MCF 10A (cell line): ENCODE data around the gene HLCS. TPM values are rescaled to one million over a fixed set of nuclear protein-coding genes. Genes with fewer than 3 reads are reported as not detected.

Source experiments
- BruUV-seq: library from RNA; stranded (reverse); fragments of 400-500 nt; replicated peaks from 2 replicates; lab custom pipeline; 2021; lab: Mats Ljungman, UMichigan
- CTCF ChIA-PET: fragments of 300-600 bp; sonication (Branson Sonifier 250); formaldehyde crosslinking; extraction: SDS; loops from one replicate; lab custom pipeline; 2021; ENCODE audit warnings: antibody characterized with exemption, inconsistent platforms; lab: Yijun Ruan, JAX
- POLR2A ChIA-PET: fragments of 300-600, 350-650 bp; sonication (Branson Sonifier 250); formaldehyde crosslinking; extraction: SDS; loops from one replicate; lab custom pipeline; 2020; ENCODE audit warnings: antibody characterized with exemption, inconsistent platforms; lab: Yijun Ruan, JAX
- DNase-seq: peaks from one replicate; pipeline ENCODE4 v3.0.0-alpha.2; 2018; ENCODE audit not compliant: unreplicated experiment
- H3K27ac Mint-ChIP-seq: one replicate; pipeline ENCODE4 v1.8.0; 2022; ENCODE audit warnings: mild to moderate bottlenecking, low read depth, mixed read lengths; ENCODE audit not compliant: unreplicated experiment
- H3K27me3 Mint-ChIP-seq: one replicate; pipeline ENCODE4 v1.8.0; 2022; ENCODE audit warnings: mixed read lengths; ENCODE audit not compliant: insufficient read depth, unreplicated experiment
- H3K36me3 Mint-ChIP-seq: one replicate; pipeline ENCODE4 v1.8.0; 2022; ENCODE audit warnings: mild to moderate bottlenecking, moderate library complexity, mixed read lengths; ENCODE audit not compliant: insufficient read depth, unreplicated experiment
- H3K4me1 Mint-ChIP-seq: one replicate; pipeline ENCODE4 v1.8.0; 2022; ENCODE audit warnings: mixed read lengths; ENCODE audit not compliant: insufficient read depth, unreplicated experiment
- H3K4me3 Mint-ChIP-seq: one replicate; pipeline ENCODE4 v1.8.0; 2022; ENCODE audit warnings: mild to moderate bottlenecking, moderate library complexity, mixed read lengths; ENCODE audit not compliant: unreplicated experiment
- H3K9me3 Mint-ChIP-seq: one replicate; pipeline ENCODE4 v1.8.0; 2022; ENCODE audit warnings: mixed read lengths; ENCODE audit not compliant: unreplicated experiment
- intact Hi-C: fragments of 100-400 bp; cut with micrococcal nuclease; formaldehyde crosslinking; loops from 2 replicates; pipeline ENCODE4 v1.14.1; 2022
- total RNA-seq: library from RNA; stranded (reverse); gene quantifications from 2 replicates; pipeline ENCODE4 v1.2.3, GENCODE V29; 2022
- TF ChIP-seq, protein P1 (sequence below): fragments of 200-600 bp; IDR thresholded peaks from one replicate; pipeline ENCODE4 v1.8.0; 2022; ENCODE audit warnings: antibody characterized with exemption, mild to moderate bottlenecking; ENCODE audit not compliant: unreplicated experiment

Gene HLCS
- total RNA-seq, 1 experiment from 2014 or later: 46.1 TPM

DNA sequence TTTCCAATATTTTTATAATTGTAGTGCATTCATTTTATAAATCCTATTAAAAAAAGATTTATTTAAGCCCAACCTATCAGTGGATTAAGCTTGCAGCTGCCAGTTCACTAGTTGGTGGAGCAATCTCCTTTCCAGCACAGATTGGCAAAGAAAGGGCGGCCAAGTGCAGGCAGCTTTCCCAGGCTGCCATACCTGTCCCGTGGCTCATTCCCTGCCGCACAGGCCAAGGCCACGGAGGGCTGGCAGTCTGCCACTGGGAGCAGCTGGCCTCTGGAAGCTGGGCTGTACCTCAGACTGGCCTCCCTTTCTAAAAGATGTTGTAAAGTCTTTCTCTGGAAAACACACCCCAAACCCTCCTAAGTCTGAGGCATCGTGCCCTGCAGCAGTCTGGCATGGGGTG lies 193.4 kb downstream of the HLCS start:
- ChIA-PET CTCF (interaction anchor here (1.0 to 1.7 kb wide), 3 partner anchors 39 to 144 kb away, joined by 3 to 6 read pairs (median 4); no protein-coding TSS in a partner anchor), POLR2A (interaction anchor here (0.7 to 2.7 kb wide), 7 partner anchors 11 to 73 kb away, joined by 3 to 8 read pairs (median 4); no protein-coding TSS in a partner anchor)
- no TSS peak for BruUV-seq
- intact Hi-C loops: no loop called here
- Mint-ChIP-seq H3K4me1 (no peaks in the 10 kb centered on the region), H3K9me3 (no peaks in the 10 kb centered on the region), H3K27ac (peak overlapping the region; percentile 16), H3K36me3 (no peaks in the 10 kb centered on the region), H3K27me3 (no peaks in the 10 kb centered on the region), H3K4me3 (no peak overlapping the region)
- TF ChIP-seq, protein P1, sequence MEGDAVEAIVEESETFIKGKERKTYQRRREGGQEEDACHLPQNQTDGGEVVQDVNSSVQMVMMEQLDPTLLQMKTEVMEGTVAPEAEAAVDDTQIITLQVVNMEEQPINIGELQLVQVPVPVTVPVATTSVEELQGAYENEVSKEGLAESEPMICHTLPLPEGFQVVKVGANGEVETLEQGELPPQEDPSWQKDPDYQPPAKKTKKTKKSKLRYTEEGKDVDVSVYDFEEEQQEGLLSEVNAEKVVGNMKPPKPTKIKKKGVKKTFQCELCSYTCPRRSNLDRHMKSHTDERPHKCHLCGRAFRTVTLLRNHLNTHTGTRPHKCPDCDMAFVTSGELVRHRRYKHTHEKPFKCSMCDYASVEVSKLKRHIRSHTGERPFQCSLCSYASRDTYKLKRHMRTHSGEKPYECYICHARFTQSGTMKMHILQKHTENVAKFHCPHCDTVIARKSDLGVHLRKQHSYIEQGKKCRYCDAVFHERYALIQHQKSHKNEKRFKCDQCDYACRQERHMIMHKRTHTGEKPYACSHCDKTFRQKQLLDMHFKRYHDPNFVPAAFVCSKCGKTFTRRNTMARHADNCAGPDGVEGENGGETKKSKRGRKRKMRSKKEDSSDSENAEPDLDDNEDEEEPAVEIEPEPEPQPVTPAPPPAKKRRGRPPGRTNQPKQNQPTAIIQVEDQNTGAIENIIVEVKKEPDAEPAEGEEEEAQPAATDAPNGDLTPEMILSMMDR: no peak
- peak; percentile 89 for DNase-seq

DNA sequence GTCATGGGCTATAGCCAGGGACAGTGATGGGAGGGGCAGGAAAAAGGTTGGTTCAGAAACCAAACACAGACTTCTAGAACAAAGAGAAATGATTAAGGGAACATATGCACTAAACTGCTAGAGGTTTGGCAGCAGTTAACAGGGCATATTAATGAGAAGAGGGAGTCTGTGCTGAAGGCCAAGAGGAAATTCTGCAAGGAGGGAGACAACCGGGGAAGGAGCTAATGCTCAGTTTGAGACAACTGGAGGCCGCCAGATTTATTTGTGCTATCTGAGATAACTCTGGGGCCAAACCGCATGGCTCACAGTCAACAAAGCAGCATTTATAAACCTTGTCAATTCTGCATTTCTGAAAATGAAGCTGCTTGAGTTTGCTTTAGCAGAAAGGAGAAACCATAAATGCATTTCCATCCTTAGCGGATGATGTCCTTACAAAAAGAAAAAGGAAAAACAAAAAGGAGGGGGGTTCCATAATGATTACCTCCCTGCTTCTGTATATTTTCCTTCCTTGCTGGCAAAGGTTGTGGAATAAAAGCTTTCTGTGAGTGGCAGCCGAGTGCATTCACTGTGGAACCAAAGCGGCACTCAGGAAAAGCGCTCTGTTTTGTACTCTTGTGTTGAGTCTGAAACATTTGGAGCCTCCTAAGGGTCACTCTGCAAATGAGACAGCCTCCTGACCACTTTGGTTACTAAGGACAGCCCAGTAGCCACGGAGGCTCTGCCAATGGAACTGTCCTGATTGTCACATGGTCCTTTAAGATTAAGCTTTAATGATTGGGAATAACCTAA lies 197.2 kb downstream of the HLCS start:
- CTCF ChIA-PET: interaction anchor here (1.1 kb wide), 1 partner anchor 53 kb away, joined by 3 read pairs; no protein-coding TSS in a partner anchor
- Mint-ChIP-seq H3K4me3 (no peak overlapping the region), H3K4me1 (no peaks in the 10 kb centered on the region)

DNA sequence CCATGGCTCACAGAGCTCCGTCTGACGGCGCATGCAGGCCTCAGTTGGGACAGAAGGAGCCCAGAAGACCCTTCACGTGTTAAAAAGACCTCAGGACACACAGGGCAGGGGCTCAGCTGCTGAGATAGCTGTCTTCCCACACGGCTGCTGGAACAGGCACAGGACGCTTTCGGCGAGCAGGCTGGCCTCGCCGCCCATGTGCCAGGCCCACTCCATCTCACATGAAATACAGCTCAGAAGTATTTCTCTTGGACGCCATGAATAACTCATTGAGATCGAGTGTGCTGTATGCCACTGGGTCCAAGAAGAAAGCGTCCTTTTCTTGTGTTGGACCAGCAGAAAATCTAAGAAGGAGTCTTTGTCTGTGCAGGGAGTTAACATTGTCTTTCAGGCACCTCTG lies 198.0 kb downstream of the HLCS start:
- TF ChIP-seq, protein P1: no peak
- H3K36me3 Mint-ChIP-seq: peaks cover 6% of the 10 kb centered on the region
- CTCF ChIA-PET: interaction anchor here (1.1 kb wide), 1 partner anchor 52 kb away, joined by 3 read pairs; no protein-coding TSS in a partner anchor
- H3K4me3 Mint-ChIP-seq: no peak overlapping the region
- H3K27ac Mint-ChIP-seq: no peak overlapping the region
- no TSS peak for BruUV-seq
- POLR2A ChIA-PET: no interaction called here
- no peak for DNase-seq
- H3K4me1 Mint-ChIP-seq: no peaks in the 10 kb centered on the region
- intact Hi-C loops: no loop called here
- H3K27me3 Mint-ChIP-seq: no peaks in the 10 kb centered on the region
- H3K9me3 Mint-ChIP-seq: no peaks in the 10 kb centered on the region

More for the DNA sequence above, 197.2 kb downstream of the HLCS start:
- POLR2A ChIA-PET: no interaction called here
- DNase-seq: no peak
- Mint-ChIP-seq H3K27ac (no peak overlapping the region), H3K36me3 (peaks cover 6% of the 10 kb centered on the region), H3K27me3 (no peaks in the 10 kb centered on the region), H3K9me3 (no peaks in the 10 kb centered on the region)
- TF ChIP-seq, protein P1: no peak
- intact Hi-C loops: no loop called here
- no TSS peak for BruUV-seq

DNA sequence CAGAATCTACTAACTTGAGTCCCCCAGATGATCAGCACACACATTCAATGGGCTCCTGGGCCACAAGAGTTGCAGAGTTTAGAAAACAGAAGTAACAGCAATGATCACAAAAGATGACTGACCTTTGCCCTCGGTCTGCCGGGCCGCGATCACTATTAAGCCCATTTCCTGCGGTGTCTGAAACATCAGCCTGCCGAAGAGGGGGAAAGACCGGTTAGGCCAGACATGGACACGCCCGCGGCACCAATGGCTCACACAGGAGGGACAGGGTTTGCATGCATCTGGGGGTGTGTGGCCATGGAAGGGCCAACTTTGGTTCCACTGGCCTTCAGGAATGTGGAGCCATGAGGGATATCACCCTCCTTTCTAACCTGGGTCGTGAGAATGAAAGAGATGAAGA lies 199.4 kb downstream of the HLCS start:
- Mint-ChIP-seq H3K27ac (peak overlapping the region; percentile 42), H3K9me3 (no peaks in the 10 kb centered on the region), H3K4me3 (no peak overlapping the region), H3K36me3 (peaks cover 15% of the 10 kb centered on the region), H3K4me1 (no peaks in the 10 kb centered on the region), H3K27me3 (no peaks in the 10 kb centered on the region)
- ChIA-PET POLR2A (no interaction called here), CTCF (no interaction called here)
- TF ChIP-seq, protein P1: no peak
- intact Hi-C loops: no loop called here
- DNase-seq: no peak
- no TSS peak for BruUV-seq
